ENCODE measurements around the gene NUCB2.

- TF ChIP-seq, protein P1, sequence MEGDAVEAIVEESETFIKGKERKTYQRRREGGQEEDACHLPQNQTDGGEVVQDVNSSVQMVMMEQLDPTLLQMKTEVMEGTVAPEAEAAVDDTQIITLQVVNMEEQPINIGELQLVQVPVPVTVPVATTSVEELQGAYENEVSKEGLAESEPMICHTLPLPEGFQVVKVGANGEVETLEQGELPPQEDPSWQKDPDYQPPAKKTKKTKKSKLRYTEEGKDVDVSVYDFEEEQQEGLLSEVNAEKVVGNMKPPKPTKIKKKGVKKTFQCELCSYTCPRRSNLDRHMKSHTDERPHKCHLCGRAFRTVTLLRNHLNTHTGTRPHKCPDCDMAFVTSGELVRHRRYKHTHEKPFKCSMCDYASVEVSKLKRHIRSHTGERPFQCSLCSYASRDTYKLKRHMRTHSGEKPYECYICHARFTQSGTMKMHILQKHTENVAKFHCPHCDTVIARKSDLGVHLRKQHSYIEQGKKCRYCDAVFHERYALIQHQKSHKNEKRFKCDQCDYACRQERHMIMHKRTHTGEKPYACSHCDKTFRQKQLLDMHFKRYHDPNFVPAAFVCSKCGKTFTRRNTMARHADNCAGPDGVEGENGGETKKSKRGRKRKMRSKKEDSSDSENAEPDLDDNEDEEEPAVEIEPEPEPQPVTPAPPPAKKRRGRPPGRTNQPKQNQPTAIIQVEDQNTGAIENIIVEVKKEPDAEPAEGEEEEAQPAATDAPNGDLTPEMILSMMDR (conservative IDR thresholded peaks at IDR 0.05; ENCODE audit: low read depth, low read length), result no peak
- no peak for TF ChIP-seq EZH2 (IDR thresholded peaks at IDR 0.05; ENCODE audit: borderline replicate concordance, low read depth, low read length, poor library complexity, severe bottlenecking)
Observed at GRCh38 chr11:17375547-17375946, 99.0 kb downstream of the NUCB2 start.
